ENCODE results near the gene KLHDC8A.
"Not testable (repeated sequence)": the region's sequence is repeated elsewhere in the genome, so short reads cannot be mapped to it uniquely, and the experiment has no call there.

The KLHDC8A gene

DNA sequence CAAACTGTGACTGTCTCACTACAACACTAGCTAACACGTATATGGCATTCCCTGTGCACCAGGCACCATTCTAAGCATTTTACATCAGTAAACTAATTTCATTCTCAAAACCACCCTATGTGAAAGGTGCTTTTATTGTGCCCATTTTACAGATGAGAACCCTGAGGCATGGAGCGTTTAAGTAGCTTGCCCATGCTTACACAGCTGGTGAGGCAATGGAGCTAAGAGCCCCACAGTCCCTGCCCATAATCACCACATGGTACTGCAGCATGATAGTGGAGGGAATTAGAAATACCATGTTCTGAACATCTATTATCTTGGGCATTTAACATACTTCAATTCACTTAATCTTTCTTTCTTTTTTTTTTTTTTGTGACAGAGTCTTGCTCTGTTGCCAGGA lies 31.1 kb upstream of the KLHDC8A start:
- TF ChIP-seq, protein P1, sequence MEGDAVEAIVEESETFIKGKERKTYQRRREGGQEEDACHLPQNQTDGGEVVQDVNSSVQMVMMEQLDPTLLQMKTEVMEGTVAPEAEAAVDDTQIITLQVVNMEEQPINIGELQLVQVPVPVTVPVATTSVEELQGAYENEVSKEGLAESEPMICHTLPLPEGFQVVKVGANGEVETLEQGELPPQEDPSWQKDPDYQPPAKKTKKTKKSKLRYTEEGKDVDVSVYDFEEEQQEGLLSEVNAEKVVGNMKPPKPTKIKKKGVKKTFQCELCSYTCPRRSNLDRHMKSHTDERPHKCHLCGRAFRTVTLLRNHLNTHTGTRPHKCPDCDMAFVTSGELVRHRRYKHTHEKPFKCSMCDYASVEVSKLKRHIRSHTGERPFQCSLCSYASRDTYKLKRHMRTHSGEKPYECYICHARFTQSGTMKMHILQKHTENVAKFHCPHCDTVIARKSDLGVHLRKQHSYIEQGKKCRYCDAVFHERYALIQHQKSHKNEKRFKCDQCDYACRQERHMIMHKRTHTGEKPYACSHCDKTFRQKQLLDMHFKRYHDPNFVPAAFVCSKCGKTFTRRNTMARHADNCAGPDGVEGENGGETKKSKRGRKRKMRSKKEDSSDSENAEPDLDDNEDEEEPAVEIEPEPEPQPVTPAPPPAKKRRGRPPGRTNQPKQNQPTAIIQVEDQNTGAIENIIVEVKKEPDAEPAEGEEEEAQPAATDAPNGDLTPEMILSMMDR (IDR thresholded peaks at IDR 0.05; ENCODE audit: low read depth, low read length), result no peak
- H3K4me3 ChIP-seq (replicated peaks in 1 of 2; ENCODE audit: low read depth in 2 of 2, low read length in 2 of 2), result no peak overlapping the region
- no peak for DNase-seq (ENCODE audit: low read depth in 2 of 2)

DNA sequence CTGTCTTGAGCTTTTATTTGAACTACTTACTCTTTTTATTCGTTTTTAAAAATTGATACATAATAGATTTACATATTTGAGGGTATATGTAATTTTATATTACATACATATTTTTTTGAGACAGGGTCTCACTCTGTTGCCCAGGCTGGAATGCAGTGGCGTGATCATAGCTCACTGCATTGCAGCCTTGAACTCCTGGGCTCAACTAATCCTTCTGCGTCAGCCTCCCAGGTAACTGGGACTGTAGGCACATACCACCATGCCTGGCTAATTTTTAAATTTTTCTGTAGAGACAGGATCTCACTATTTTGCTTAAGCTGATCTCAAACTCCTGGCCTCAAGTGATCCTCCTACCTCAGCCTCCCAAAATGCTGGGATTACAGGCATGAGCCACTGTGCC lies 26.3 kb upstream of the KLHDC8A start:
- H3K4me3 ChIP-seq (replicated peaks in 1 of 2; ENCODE audit: low read depth in 2 of 2, low read length in 2 of 2); DNase-seq (ENCODE audit: low read depth in 2 of 2): not testable (repeated sequence)

DNA sequence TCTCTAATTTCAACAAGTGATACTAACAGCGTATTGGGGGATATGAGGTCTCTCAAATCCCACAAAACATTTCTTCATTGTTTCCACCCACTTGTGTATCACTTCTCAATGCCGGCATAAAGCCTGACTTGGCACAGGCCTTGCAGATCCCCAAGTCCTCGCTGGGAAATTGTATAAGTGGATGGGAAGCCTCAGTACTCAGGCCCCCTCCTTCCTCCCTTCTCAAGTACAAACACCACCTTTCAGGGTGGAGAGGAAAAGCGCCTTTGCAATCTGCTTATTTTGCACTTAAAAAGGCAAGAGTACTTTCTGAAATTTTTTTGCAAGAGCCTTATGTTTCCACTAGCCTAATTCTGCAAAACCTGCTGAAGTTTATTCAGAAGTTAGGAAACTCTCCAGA lies 25.8 kb upstream of the KLHDC8A start:
- TF ChIP-seq, protein P1 (IDR thresholded peaks at IDR 0.05; ENCODE audit: low read depth, low read length), result no peak
- no peak for DNase-seq (ENCODE audit: low read depth in 2 of 2)
- no peak overlapping the region for H3K4me3 ChIP-seq (replicated peaks in 1 of 2; ENCODE audit: low read depth in 2 of 2, low read length in 2 of 2)

DNA sequence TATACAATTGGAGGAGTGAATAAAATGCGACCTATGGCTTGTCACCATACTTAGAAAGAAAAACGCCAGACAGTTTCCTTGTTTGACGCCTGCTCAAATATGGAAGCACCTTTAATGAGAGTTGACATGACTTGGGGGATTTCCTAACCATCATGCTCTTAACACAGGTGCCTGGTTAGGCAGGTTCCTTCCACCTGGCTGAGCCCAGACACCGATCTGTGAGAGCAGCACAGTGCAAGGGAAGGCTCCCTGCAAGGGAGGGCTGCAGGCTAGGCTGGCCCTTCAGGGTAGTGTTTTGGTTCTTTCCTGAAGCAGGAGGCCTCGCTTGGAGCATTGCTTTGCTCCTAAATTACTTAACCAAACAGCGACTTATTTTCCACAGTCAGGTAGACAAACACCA lies 24.6 kb upstream of the KLHDC8A start:
- no peak overlapping the region for H3K4me3 ChIP-seq (replicated peaks in 1 of 2; ENCODE audit: low read depth in 2 of 2, low read length in 2 of 2)
- no peak for DNase-seq (ENCODE audit: low read depth in 2 of 2)
- TF ChIP-seq, protein P1 (IDR thresholded peaks at IDR 0.05; ENCODE audit: low read depth, low read length), result no peak

DNA sequence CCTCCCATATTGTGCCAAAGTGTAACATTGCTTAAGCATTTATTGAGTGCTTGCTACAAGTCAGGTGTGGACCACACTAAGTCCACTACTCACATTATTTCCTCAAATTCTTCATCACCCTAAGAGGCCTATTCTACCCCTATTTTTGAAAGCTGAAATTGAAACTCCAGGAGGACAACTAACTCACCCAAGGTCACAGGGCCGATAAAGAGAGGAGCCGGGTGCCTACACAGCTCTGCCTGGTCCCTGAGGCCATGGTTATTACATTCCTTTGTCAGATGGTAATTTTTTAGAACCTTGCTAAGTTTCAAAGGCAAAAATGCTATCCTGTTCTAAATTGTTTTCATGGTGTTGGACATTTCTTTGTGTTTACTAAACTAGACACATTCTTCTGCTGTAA lies 24.2 kb upstream of the KLHDC8A start:
- no peak for DNase-seq (ENCODE audit: low read depth in 2 of 2)
- H3K4me3 ChIP-seq (replicated peaks in 1 of 2; ENCODE audit: low read depth in 2 of 2, low read length in 2 of 2), result no peak overlapping the region
- TF ChIP-seq, protein P1 (IDR thresholded peaks at IDR 0.05; ENCODE audit: low read depth, low read length), result no peak

DNA sequence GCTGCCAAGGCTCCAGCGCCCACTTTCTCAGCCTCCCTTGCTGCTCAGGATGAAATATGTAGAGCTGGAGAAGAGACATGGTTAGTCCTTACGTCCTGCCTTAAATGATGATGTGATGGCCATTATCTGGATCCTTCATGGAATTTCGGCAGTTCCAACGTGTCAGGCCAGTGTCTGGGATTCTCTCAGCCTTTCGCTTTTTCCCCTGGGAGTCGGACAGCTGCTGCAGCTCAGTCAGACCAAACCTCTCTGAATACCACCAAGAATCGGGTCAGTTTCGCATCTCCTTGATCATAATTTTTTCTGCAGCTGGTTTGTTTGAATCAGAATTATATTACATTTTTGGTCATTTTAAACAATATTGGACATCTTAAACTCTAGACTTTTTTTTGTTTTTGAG lies 22.3 kb upstream of the KLHDC8A start:
- no peak for DNase-seq (ENCODE audit: low read depth in 2 of 2)
- no peak overlapping the region for H3K4me3 ChIP-seq (replicated peaks in 1 of 2; ENCODE audit: low read depth in 2 of 2, low read length in 2 of 2)
- TF ChIP-seq, protein P1 (IDR thresholded peaks at IDR 0.05; ENCODE audit: low read depth, low read length), result no peak

DNA sequence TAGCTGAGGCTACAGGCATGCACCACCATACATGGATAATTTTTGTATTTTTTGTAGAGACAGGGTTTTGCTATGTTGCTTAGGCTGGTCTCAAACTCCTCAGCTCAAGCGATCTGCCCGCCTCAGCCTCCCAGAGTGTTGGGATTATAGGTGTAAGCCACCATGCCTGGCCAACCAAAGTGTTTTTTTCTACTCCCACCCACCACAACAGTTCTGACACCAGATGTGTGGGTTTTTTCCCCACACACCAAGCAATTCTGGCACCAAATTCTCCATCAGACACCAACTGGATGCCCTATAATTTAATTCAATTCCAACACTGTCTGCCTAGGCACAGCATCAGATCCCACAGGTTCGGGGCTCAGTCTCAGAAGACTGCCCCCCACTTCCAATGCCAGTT lies 20.6 kb upstream of the KLHDC8A start:
- no peak overlapping the region for H3K4me3 ChIP-seq (replicated peaks in 1 of 2; ENCODE audit: low read depth in 2 of 2, low read length in 2 of 2)
- TF ChIP-seq, protein P1 (IDR thresholded peaks at IDR 0.05; ENCODE audit: low read depth, low read length), result no peak
- no peak for DNase-seq (ENCODE audit: low read depth in 2 of 2)

All from cardiac fibroblast (primary cell).